ENCODE data around the gene PTPRM. TPM values are rescaled to one million over a fixed set of nuclear protein-coding genes. Genes with fewer than 3 reads are reported as not detected.

Gene PTPRM
- total RNA-seq, 1 experiment from 2014 or later, result not detected

DNA sequence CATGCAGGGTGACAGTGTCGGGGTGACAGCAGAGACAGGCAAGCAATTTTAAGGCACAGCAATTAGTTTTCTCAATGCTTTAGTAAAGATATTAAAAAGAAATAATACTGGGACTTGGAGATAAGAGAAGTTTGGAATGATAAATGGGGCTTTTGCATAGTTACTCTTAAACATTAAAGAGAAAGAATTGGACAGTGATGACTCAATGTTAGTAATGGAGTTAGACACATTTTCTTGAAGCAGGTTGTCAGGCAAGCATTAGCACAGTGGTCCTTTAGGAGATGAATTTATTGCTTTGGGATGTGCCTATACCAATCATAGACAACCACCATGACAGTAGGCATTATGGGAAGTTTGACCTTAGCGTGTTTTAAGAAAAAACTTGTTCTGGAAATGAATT is 813.8 kb downstream of the PTPRM start:
- TF ChIP-seq EZH2 (IDR thresholded peaks at IDR 0.05; ENCODE audit: borderline replicate concordance, low read depth, low read length, poor library complexity, severe bottlenecking) (no peak), CTCF (conservative IDR thresholded peaks at IDR 0.05; ENCODE audit: low read depth, low read length) (no peak)
- H3K27me3 ChIP-seq (replicated peaks; ENCODE audit: insufficient read depth, low read depth, low read length, poor library complexity), result peaks cover 67% of the 10 kb centered on the region
- no TSS peak for BruUV-seq (replicated peaks)
- H3K36me3 ChIP-seq (ENCODE audit: insufficient read depth, low read length, poor library complexity, severe bottlenecking), result no peaks in the 10 kb centered on the region
- H3K4me3 ChIP-seq (ENCODE audit: low read depth, low read length, poor library complexity, severe bottlenecking), result no peak overlapping the region
- no peaks in the 10 kb centered on the region for H3K9me3 ChIP-seq (ENCODE audit: low read depth, low read length, poor library complexity, severe bottlenecking)
- H3K4me1 ChIP-seq (ENCODE audit: insufficient read depth, low read length, poor library complexity, severe bottlenecking), result no peaks in the 10 kb centered on the region
- H3K27ac ChIP-seq (ENCODE audit: low read depth, low read length, poor library complexity, severe bottlenecking), result no peak overlapping the region
- intact Hi-C loops (cut with micrococcal nuclease; ENCODE audit: unreplicated experiment), result no loop called here
- DNase-seq (ENCODE audit: low spot score), result no peak
- ChIA-PET CTCF (no interaction called here), POLR2A (ENCODE audit: low non-redundant PET) (no interaction called here)

DNA sequence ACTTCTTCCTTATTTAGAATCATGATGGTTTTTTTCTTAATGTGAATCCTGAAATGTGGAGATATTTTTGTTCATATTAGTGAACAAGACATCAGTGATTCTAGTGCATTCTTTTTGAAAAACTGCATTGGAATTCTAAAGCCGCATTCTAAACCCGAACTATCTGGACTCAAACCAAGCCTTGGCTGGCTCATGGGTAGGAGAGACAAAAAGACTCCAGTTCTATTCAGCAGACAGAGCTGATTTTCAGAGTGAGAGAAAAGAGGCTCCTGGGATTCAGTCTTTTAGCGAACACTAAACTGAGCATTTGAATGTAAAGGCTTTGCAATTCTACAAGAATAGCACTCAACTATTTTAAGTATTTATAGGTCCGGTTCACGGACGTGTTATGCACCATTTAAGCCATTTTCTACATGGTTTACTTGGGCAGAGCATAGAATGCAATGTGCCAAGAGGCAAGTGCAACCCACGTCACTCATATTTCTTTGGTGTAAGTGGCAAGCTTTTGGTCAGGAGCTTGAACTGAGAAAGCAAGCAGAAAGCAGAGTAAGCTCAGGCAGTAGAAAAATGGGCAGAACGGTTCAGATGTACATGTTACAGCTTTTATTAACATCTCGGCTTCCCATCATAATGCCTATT is 814.8 kb downstream of the PTPRM start:
- intact Hi-C loops (cut with micrococcal nuclease; ENCODE audit: unreplicated experiment), result no loop called here
- Histone ChIP-seq H3K9me3 (ENCODE audit: low read depth, low read length, poor library complexity, severe bottlenecking) (no peaks in the 10 kb centered on the region), H3K4me1 (ENCODE audit: insufficient read depth, low read length, poor library complexity, severe bottlenecking) (no peaks in the 10 kb centered on the region), H3K36me3 (ENCODE audit: insufficient read depth, low read length, poor library complexity, severe bottlenecking) (no peaks in the 10 kb centered on the region), H3K27me3 (replicated peaks; ENCODE audit: insufficient read depth, low read depth, low read length, poor library complexity) (peaks cover 61% of the 10 kb centered on the region), H3K4me3 (ENCODE audit: low read depth, low read length, poor library complexity, severe bottlenecking) (no peak overlapping the region), H3K27ac (ENCODE audit: low read depth, low read length, poor library complexity, severe bottlenecking) (no peak overlapping the region)
- BruUV-seq (replicated peaks), result no TSS peak
- TF ChIP-seq CTCF (conservative IDR thresholded peaks at IDR 0.05; ENCODE audit: low read depth, low read length) (no peak), EZH2 (IDR thresholded peaks at IDR 0.05; ENCODE audit: borderline replicate concordance, low read depth, low read length, poor library complexity, severe bottlenecking) (no peak)
- no peak for DNase-seq (ENCODE audit: low spot score)
- CTCF ChIA-PET, result no interaction called here
- POLR2A ChIA-PET (ENCODE audit: low non-redundant PET), result no interaction called here

DNA sequence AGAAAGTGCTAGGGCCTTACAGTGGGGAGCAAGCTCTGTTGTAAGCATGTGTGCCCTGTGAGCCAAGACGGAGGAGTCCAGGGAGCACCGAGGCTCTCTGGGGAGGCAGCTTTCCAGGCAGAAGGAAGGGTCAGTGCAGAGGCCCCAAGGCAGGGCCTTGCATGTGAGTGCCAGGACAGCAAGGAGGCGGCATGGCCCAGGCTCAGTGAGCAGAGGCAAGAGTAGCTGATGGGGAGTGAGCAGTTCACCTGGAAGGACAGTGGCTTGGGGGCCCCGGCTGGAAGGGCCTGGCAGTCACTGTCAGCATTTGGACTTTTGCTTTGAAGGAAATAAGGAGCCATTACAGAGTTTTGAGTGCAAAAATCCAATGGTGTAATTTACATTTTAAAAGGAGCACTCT is 818.3 kb downstream of the PTPRM start:
- CTCF ChIA-PET, result no interaction called here
- no peak for DNase-seq (ENCODE audit: low spot score)
- Histone ChIP-seq H3K36me3 (ENCODE audit: insufficient read depth, low read length, poor library complexity, severe bottlenecking) (no peaks in the 10 kb centered on the region), H3K4me3 (ENCODE audit: low read depth, low read length, poor library complexity, severe bottlenecking) (no peak overlapping the region), H3K9me3 (ENCODE audit: low read depth, low read length, poor library complexity, severe bottlenecking) (no peaks in the 10 kb centered on the region), H3K27me3 (replicated peaks; ENCODE audit: insufficient read depth, low read depth, low read length, poor library complexity) (peaks cover 36% of the 10 kb centered on the region), H3K27ac (ENCODE audit: low read depth, low read length, poor library complexity, severe bottlenecking) (no peak overlapping the region), H3K4me1 (ENCODE audit: insufficient read depth, low read length, poor library complexity, severe bottlenecking) (no peaks in the 10 kb centered on the region)
- TF ChIP-seq CTCF (conservative IDR thresholded peaks at IDR 0.05; ENCODE audit: low read depth, low read length), result no peak
- TF ChIP-seq EZH2 (IDR thresholded peaks at IDR 0.05; ENCODE audit: borderline replicate concordance, low read depth, low read length, poor library complexity, severe bottlenecking), result no peak
- no TSS peak for BruUV-seq (replicated peaks)
- intact Hi-C loops (cut with micrococcal nuclease; ENCODE audit: unreplicated experiment), result no loop called here
- POLR2A ChIA-PET (ENCODE audit: low non-redundant PET), result no interaction called here
